Activated gamma-delta T cell treated with Interleukin-2 at 50 U/mL for 16 hours (primary cell): ENCODE results near the gene CHM.
"Not testable (repeated sequence)": the region's sequence is repeated elsewhere in the genome, so short reads cannot be mapped to it uniquely, and the experiment has no call there.

Experiments
- DNase-seq: peaks from one replicate; pipeline ENCODE4 v3.0.0-alpha.2; 2020

The CHM gene

GRCh38 chrX:86047174-86047935 lies at the start of gene CHM:
Gene CHM (minus strand): TSS chrX:86047558. CDS start chrX:86047532, 26 bp downstream.
- peak; percentile 41 for DNase-seq

- DNase-seq = no peak
Observed at GRCh38 chrX:86078650-86079049, 31.3 kb upstream of the CHM start.

- no peak for DNase-seq
Observed at GRCh38 chrX:86066998-86067397, 19.6 kb upstream of the CHM start.

- no peak for DNase-seq
Observed at GRCh38 chrX:86061407-86061806, 14.0 kb upstream of the CHM start.

- DNase-seq = no peak
Observed at GRCh38 chrX:86051741-86052140, 4.4 kb upstream of the CHM start.

DNA sequence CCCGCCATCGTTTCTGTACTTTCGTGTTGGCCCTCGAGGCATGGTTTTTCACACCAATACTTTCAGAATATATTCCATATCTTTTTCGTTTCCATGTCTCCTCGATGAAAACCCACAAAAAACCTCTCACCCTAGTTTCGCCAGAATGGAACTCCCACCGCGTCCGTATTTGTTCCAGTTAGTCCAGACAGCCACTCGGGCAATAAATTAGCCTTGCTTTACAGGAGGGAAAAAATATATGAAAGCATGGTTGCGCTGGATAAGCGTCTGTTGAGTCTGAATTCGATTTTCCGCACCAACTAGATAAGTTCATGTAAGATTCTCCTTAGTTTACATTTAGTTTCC lies 550 bp upstream of the CHM start:
- no peak for DNase-seq

- no peak for DNase-seq
Observed at GRCh38 chrX:86044216-86044615, 3.1 kb downstream of the CHM start.

GRCh38 chrX:86039625-86040568 lies 7.5 kb downstream of the CHM start:
- no peak for DNase-seq

- no peak for DNase-seq
Observed at GRCh38 chrX:86033385-86033784, 14.0 kb downstream of the CHM start.

- DNase-seq = no peak
Observed at GRCh38 chrX:86028681-86029080, 18.7 kb downstream of the CHM start.

DNA sequence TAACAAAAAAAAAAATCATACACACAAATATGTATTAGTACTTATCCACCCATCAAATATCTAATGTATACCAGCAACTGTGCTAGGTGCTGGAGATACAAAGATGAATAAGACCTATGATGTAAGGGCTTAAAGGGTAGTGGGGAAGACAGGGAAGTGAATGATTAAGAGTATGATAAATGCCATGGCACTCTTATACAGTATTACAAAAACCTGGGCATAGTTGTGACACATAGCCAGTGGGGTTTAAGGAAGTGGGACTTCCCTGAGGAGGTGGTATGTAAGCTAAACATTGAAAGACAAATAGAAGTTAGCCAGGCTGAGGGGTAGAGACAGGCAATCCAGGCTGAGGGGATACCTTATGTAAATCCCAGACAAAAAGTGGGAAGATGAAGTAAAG lies 23.5 kb downstream of the CHM start:
- DNase-seq = no peak

GRCh38 chrX:86021652-86022289 lies 25.6 kb downstream of the CHM start:
- DNase-seq = no peak

DNA sequence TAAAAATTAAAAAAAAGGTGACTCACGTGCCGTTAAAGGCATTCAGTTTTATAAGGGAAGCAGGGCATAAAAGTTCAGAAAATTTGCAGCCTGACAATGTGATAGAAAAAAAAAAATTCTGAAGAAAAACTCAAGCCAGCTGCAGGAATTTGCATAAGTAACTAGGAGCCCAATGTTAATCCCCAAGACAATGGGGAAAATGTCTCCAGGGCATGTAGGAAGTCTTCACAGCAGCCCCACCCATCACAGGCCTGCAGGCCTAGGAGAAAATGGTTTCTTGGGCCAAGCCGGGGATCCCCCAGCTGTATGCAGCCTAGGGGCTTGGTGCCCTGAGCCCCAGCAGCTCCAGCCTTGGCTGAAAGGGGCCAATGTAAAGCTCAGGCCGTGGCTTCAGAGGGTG lies 31.2 kb downstream of the CHM start:
- no peak for DNase-seq

DNA sequence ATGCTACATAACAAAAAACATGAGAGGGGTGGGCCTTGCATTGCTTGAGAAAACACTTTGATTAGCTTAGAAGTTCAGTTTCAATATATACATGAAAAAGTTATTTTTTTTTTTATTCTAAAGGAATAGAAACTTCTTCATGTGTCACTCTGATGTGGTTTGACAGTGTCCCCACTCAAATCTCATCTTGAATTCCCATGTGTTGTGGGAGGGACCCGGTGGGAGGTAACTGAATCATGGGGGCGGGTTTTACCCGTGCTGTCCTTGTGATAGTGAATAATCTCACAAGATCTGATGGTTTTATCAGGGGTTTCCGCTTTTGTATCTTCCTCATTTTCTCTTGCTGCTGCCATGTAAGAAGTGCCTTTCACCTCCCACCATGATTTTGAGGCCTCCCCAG lies 32.4 kb downstream of the CHM start:
- not testable (repeated sequence) for DNase-seq

DNA sequence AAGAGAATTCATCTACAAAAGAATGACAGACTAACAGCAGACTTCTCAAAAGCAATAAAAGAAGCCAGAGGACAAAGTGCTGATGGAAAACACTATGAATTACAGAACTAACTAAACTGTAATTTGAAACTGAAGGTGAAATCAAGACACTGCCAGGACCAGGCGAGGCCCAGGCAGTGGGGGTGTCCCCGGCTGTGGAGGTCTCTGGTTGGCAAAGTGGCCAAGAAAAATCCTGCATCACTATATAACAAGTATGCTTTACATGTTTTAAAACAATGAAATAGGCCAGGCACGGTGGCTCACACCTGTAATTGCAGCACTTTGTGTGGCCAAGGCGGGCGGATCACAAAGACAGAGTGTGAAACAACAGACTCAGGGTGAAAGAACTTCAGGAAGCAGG lies 32.9 kb downstream of the CHM start:
- DNase-seq = no peak

DNA sequence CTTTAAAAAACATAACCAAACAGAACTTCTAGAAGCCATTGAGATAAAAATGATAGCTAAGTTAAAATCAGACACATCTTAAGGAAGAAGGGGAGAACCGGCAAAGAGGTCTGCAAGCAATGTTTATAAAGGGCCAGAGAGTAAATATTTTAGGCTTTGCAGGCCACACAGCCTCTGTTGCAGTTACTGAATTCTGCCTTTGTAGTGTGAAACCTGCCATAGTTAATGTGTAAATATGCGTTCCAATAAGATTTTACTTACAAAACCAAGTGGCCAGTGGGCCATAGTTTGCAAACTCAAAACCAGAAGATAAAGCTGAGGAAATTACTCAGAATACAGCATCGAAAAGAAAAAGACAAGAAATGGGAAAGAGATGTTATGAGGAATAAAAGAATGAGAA lies 33.6 kb downstream of the CHM start:
- DNase-seq = no peak

DNA sequence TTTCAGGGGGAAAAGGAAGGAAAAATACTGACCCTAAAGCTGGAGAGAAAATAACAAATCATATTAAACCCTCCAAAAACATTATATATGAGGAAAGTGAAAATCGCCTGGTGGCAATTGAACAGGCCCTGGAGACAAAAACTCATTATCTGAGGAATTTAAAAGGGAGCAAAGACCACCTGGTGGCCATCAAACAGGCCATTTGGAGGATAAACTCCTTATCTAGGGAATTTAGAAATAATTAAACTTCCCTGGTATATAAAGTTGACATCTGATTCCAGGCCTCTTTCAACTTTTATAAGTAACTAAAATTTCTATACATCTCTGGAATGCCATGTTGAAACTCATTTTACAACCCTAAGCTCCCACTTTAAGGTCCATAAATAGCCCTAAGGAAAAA lies 35.2 kb downstream of the CHM start:
- no peak for DNase-seq

DNA sequence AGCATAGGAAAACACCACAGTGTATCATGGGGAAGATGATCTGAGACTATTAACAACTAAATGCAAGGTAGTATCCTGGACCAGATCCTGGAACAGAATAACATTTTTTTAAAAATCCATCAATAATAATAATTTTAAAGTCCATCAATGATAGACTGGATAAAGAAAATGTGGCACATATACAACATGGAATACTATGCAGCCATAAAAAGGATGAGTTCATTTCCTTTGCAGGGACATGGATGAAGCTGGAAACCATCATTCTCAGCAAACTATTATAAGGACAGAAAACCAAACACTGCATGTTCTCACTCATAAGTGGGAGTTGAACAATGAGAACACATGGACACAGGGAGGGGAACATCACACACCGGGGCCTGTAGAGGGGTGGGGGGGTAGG lies 37.6 kb downstream of the CHM start:
- DNase-seq = not testable (repeated sequence)

GRCh38 chrX:86007891-86008290 lies 39.5 kb downstream of the CHM start:
- DNase-seq = not testable (repeated sequence)

DNA sequence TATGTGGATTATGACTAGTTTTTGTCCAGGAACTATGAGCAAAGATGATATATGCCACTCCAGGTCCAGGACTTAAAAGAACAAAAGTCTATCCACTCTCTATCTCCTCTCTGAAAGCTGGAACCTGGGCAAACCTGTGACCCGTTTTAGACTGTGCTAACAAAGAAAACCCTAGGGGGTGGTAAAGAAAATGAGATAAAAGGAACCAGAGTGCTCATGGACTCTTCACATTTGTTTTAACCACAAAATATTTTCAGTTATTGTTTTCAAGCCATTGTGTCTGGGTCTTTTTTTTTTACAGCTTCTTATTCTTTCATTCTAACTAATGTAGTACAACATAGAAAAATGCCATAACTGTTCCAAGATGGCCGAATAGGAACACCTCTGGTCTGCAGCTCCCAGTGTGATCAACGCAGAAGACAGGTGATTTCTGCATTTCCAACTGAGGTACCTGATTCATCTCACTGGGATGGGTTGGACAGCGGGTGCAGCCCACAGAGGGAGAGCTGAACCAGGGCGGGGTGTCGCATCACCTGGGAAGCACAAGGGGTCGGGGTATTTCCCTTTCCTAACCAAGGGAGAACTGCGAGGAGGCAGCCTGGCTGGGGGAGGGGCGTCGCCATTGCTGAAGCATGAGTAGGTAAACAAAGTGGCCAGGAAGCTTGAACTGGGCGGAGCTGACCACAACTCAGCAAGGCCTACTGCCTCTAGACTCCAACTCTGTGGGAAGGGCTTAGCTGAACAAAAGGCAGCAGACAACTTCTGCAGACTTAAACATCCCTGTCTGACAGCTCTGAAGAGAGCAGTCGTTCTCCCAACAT lies 45.1 kb downstream of the CHM start:
- DNase-seq = no peak

GRCh38 chrX:85998954-85999353 lies 48.4 kb downstream of the CHM start:
- DNase-seq = no peak

GRCh38 chrX:85996555-85996954 lies 50.8 kb downstream of the CHM start:
- no peak for DNase-seq

DNA sequence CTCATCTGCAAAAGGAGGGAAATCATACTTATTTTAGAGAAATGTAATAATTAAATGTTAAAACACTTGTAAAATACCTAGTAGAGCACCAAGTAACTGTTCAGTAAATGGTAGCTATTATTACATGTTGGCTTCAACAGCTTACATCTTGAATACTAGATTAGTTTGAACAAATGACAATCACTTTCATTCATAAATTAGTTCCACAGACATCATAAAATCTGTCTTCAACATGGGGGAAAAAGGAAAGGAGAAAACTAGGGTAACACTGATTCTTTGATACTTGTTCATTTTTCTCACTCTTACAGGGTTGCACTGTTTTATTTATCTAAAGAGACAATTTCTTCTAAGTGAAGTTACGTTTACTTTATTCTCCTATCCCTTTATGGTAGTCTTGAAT lies 51.7 kb downstream of the CHM start:
- no peak for DNase-seq
